Subcutaneous adipose tissue (tissue), 4 donors: Measurements from ENCODE around the gene CARD14. TPM values are rescaled to one million over a fixed set of nuclear protein-coding genes. Genes with fewer than 3 reads are reported as not detected.

Experiments
- small RNA-seq: library from RNA; depleted of rRNA; stranded (forward); fragments of <200 nt; gene quantifications from one replicate; pipeline ENCODE3, GENCODE V24; 2016
- total RNA-seq, 4 donors: library from RNA; depleted of rRNA; stranded (reverse); fragments of >200 nt; gene quantifications; one replicate each; pipeline ENCODE4 v1.1.0, GENCODE V29; 2016
- TF ChIP-seq, protein P1 (sequence below): fragments of 450-650 bp; IDR thresholded peaks from one replicate; pipeline ENCODE4 v1.5.1; 2016; ENCODE audit warnings: low read depth, mild to moderate bottlenecking, control low read depth, antibody characterized with exemption, moderate library complexity

Gene CARD14
- total RNA-seq, 4 donors from 2014 or later: 0.34 to 1.3 TPM; not detected in 2

DNA sequence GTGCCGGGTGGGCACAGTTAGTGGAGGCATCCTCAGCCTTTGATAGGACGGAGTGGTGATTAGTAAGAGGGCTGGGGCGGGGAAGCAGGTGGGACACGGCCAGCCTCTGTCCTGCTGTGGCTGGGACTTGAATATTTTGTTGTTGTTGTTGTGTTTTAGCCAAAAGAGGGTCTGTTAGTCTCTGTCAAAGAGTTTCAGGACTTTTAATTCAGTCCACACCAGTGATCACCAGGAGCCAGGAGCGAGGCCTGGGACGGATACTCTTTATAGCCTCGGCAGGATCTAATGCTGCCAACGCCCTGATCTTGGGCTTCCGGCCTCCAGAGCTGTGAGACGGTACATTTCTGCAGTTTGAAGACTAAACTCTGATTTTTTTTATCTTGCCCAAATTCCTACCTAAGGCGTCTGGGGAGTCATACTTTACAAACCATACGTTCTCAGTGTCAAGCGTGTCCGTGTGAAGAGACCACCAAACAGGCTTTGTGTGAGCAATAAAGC lies 87.9 kb downstream of the CARD14 start:
- TF ChIP-seq, protein P1, sequence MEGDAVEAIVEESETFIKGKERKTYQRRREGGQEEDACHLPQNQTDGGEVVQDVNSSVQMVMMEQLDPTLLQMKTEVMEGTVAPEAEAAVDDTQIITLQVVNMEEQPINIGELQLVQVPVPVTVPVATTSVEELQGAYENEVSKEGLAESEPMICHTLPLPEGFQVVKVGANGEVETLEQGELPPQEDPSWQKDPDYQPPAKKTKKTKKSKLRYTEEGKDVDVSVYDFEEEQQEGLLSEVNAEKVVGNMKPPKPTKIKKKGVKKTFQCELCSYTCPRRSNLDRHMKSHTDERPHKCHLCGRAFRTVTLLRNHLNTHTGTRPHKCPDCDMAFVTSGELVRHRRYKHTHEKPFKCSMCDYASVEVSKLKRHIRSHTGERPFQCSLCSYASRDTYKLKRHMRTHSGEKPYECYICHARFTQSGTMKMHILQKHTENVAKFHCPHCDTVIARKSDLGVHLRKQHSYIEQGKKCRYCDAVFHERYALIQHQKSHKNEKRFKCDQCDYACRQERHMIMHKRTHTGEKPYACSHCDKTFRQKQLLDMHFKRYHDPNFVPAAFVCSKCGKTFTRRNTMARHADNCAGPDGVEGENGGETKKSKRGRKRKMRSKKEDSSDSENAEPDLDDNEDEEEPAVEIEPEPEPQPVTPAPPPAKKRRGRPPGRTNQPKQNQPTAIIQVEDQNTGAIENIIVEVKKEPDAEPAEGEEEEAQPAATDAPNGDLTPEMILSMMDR: no peak

Small RNAs within 50 kb of the gene (small RNA-seq; reads per million reads assigned to genes)
- not detected for gene AC087741.2

Other genes with a start within 250 kb of the CARD14 start
- gene TBC1D16, start 134.2 kb upstream of the CARD14 start, total RNA-seq: 100 to 1,000 TPM in 1 of 4 donors, 10 to 100 TPM in 3; 43.5 to 115 (median 60.5) TPM
- gene CCDC40, start 133.4 kb upstream of the CARD14 start, total RNA-seq: 1 to 10 TPM; 3.1 to 5.5 (median 4.6) TPM
- 100 to 1,000 TPM in 1 of 4 donors, 10 to 100 TPM in 3; 43.4 to 123 (median 60.2) TPM for gene GAA, start 68.4 kb upstream of the CARD14 start, total RNA-seq
- 10 to 100 TPM; 35.8 to 54.0 (median 45.7) TPM for gene EIF4A3, start 22.9 kb upstream of the CARD14 start, total RNA-seq
- gene SGSH, start 50.3 kb downstream of the CARD14 start, total RNA-seq: 10 to 100 TPM; 15.7 to 34.7 (median 24.7) TPM
- gene SLC26A11, start 50.4 kb downstream of the CARD14 start, total RNA-seq: 10 to 100 TPM in 3 of 4 donors, 1 to 10 TPM in 1; 4.7 to 31.4 (median 13.0) TPM
- gene RNF213, start 90.8 kb downstream of the CARD14 start, total RNA-seq: 100 to 1,000 TPM; 114 to 167 (median 144) TPM
- gene ENDOV, start 245.1 kb downstream of the CARD14 start, total RNA-seq: 10 to 100 TPM in 2 of 4 donors, 1 to 10 TPM in 2; 2.0 to 17.5 (median 9.9) TPM